Liver (tissue), 9 donors: ENCODE results near the gene FEV. TPM values are rescaled to one million over a fixed set of nuclear protein-coding genes. Genes with fewer than 3 reads are reported as not detected.

Source experiments
- DNase-seq: peaks from one replicate; pipeline ENCODE4 v3.0.0-alpha.2; 2017; ENCODE audit warnings: low spot score
- H3K27ac ChIP-seq, 2 donors: one replicate each; pipeline ENCODE4 v1.7.0; 2013; ENCODE audit warnings: inconsistent platforms in 2 of 2, low read length in 2 of 2, control low read depth in 1 of 2, low read depth in 1 of 2, mild to moderate bottlenecking in 1 of 2
- H3K27me3 ChIP-seq, 4 donors: one replicate each; pipeline versions ENCODE4 v1.6.1 to v1.7.0; 2013; ENCODE audit warnings: low read length in 3 of 4, inconsistent platforms in 1 of 4, mild to moderate bottlenecking in 1 of 4, moderate library complexity in 1 of 4; ENCODE audit not compliant: control insufficient read depth in 4 of 4, insufficient read depth in 4 of 4
- H3K36me3 ChIP-seq, 4 donors: one replicate each; pipeline versions ENCODE4 v1.6.1 to v1.7.0; 2013; ENCODE audit warnings: low read length in 3 of 4, mild to moderate bottlenecking in 3 of 4, low read depth in 1 of 4, moderate library complexity in 1 of 4; ENCODE audit not compliant: control insufficient read depth in 4 of 4, insufficient read depth in 3 of 4
- H3K4me1 ChIP-seq, 4 donors: one replicate each; pipeline versions ENCODE4 v1.6.1 to v1.7.0; 2013; ENCODE audit warnings: low read length in 3 of 4, mild to moderate bottlenecking in 3 of 4, moderate library complexity in 1 of 4; ENCODE audit not compliant: control insufficient read depth in 4 of 4, insufficient read depth in 4 of 4
- H3K4me3 ChIP-seq, 3 donors: one replicate each; pipeline versions ENCODE4 v1.6.1 to v1.7.0; 2013; ENCODE audit warnings: low read length in 3 of 3, control low read depth in 1 of 3, low read depth in 1 of 3, mild to moderate bottlenecking in 1 of 3
- H3K9ac ChIP-seq, 2 donors: one replicate each; pipeline ENCODE4 v1.7.0; 2013; ENCODE audit warnings: low read length in 2 of 2, mild to moderate bottlenecking in 2 of 2, moderate library complexity in 2 of 2, control low read depth in 1 of 2, low read depth in 1 of 2
- H3K9me3 ChIP-seq, 4 donors: one replicate each; pipeline versions ENCODE4 v1.6.1 to v1.7.0; 2013; ENCODE audit warnings: low read length in 3 of 4; ENCODE audit not compliant: control insufficient read depth in 4 of 4
- EGR1 ChIP-seq, 2 donors: IDR thresholded peaks; 2 replicates each; pipeline ENCODE4 v1.6.1; 2016 to 2018; ENCODE audit warnings: antibody characterized with exemption in 2 of 2, low read depth in 2 of 2
- FOXA1 ChIP-seq: IDR thresholded peaks from 2 replicates; pipeline ENCODE4 v1.6.1; 2016; ENCODE audit warnings: antibody characterized with exemption
- FOXA2 ChIP-seq: IDR thresholded peaks from 2 replicates; pipeline ENCODE4 v1.6.1; 2016; ENCODE audit warnings: antibody characterized with exemption
- GABPA ChIP-seq, 2 donors: IDR thresholded peaks in 1 of 2; conservative IDR thresholded peaks in 1 of 2; 2 replicates each; pipeline ENCODE4 v1.6.1; 2016; ENCODE audit warnings: antibody characterized with exemption in 2 of 2, mild to moderate bottlenecking in 1 of 2, moderate library complexity in 1 of 2
- HNF4A ChIP-seq, 2 donors: conservative IDR thresholded peaks; 2 replicates each; pipeline ENCODE4 v1.6.1; 2016; ENCODE audit warnings: antibody characterized with exemption in 2 of 2, mild to moderate bottlenecking in 2 of 2
- HNF4G ChIP-seq: IDR thresholded peaks from 2 replicates; pipeline ENCODE4 v1.6.1; 2016; ENCODE audit warnings: antibody characterized with exemption
- JUND ChIP-seq, 2 donors: IDR thresholded peaks; 2 replicates each; pipeline ENCODE4 v1.6.1; 2016; ENCODE audit warnings: antibody characterized with exemption in 2 of 2
- NR2F2 ChIP-seq: IDR thresholded peaks from 2 replicates; pipeline ENCODE4 v1.6.1; 2016; ENCODE audit warnings: antibody characterized with exemption
- RAD21 ChIP-seq, 2 donors: IDR thresholded peaks; 2 replicates each; pipeline ENCODE4 v1.6.1; 2016; ENCODE audit warnings: antibody characterized with exemption in 2 of 2, mild to moderate bottlenecking in 2 of 2
- RXRA ChIP-seq, 2 donors: IDR thresholded peaks; 2 replicates each; pipeline ENCODE4 v1.6.1; 2017 to 2018; ENCODE audit warnings: antibody characterized with exemption in 2 of 2, mild to moderate bottlenecking in 1 of 2
- SP1 ChIP-seq: IDR thresholded peaks from 2 replicates; pipeline ENCODE4 v1.6.1; 2018; ENCODE audit warnings: antibody characterized with exemption, mild to moderate bottlenecking
- TAF1 ChIP-seq: conservative IDR thresholded peaks from 2 replicates; pipeline ENCODE4 v1.6.1; 2016; ENCODE audit warnings: antibody characterized with exemption, mild to moderate bottlenecking
- YY1 ChIP-seq: IDR thresholded peaks from 2 replicates; pipeline ENCODE4 v1.6.1; 2016; ENCODE audit warnings: antibody characterized with exemption, mild to moderate bottlenecking
- WGBS: extraction: QIAGEN DNeasy Blood & Tissue Kit; methylation state at CpG from one replicate; pipeline ENCODE4 v1.1.7; 2013; 5-methylcytosine and 5-hydroxymethylcytosine counted together
- polyA plus RNA-seq, 2 donors: library from polyadenylated mRNA; stranded (reverse) in 1 of 2; unstranded in 1 of 2; fragments of 200-250 nt in 1 of 2; fragments of >200 nt in 1 of 2; fragmentation: Nextera tagmentation in 1 of 2; extraction: Ambion mirVana in 1 of 2; gene quantifications; one replicate each; pipeline versions ENCODE4 v1.2.1 to v1.2.3, GENCODE V29; 2013 to 2015
- total RNA-seq, 2 donors: library from RNA; depleted of rRNA; stranded (reverse); fragments of >200 nt; gene quantifications; one replicate each; pipeline ENCODE4 v1.2.3, GENCODE V29; 2014
- TF ChIP-seq, protein P1 (sequence below): IDR thresholded peaks from 2 replicates; pipeline ENCODE4 v1.6.1; 2016; ENCODE audit warnings: antibody characterized with exemption
- TF ChIP-seq, protein P2 (sequence below): IDR thresholded peaks from 2 replicates; pipeline ENCODE4 v1.6.1; 2016; ENCODE audit warnings: antibody characterized with exemption
- TF ChIP-seq, protein P3 (sequence below): IDR thresholded peaks from 2 replicates; pipeline ENCODE4 v1.6.1; 2016; ENCODE audit warnings: antibody characterized with exemption
- TF ChIP-seq, protein P4 (sequence below): IDR thresholded peaks from 2 replicates; pipeline ENCODE4 v1.6.1; 2016; ENCODE audit warnings: antibody characterized with exemption, mild to moderate bottlenecking
- TF ChIP-seq, protein P5 (sequence below): fragments of 150-350 bp; IDR thresholded peaks from 2 replicates; pipeline ENCODE4 v1.5.1; 2017; ENCODE audit warnings: improper control_type of control experiment, low read depth, low read length; ENCODE audit not compliant: missing input control
- donor health status: healthy.
- donor health status: healthy.
- donor health status: healthy.
- donor health status: healthy.
- donor health status: healthy.

FEV gene
- total and polyA plus RNA-seq, 4 donors, result not detected

DNA sequence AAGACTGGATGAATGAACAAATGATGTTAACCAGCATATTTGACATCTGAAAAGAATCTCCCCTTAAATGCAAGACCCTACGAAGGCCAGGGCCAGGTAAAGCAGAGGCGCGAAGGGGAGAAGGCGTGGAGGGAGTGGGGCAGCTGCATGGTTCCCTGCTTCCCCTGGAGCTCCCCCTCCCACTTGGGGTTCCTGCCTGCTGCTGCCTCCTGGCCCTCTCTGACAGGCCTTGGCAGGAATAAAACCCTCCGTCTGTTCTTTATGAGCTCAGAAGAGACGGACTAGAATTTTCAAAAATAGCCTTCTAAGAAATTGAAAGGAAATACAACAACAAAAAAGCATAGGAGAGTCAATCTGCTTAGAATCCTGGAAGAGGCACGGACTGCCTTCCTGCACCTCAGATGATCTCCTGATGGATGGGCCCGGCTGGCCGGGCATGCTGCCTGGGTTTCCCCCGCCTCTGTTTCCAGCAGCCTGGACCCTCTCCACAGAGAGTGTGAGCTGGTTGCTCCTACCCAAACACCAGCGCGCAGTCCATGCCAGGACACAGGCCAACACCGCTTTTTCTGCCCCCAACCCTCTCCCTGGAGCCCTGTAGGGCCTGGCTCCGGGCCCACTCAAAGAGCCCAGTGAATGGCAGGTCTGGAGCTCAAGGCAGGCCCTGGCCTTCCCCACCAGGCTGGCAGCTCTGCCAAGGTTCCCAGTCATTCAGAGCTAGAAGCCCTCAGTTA, 32.4 kb upstream of the FEV start:
- Histone ChIP-seq H3K9me3 (no peaks in the 10 kb centered on the region), H3K27me3 (no peaks in the 10 kb centered on the region), H3K27ac (no peak overlapping the region), H3K9ac (no peak overlapping the region), H3K4me3 (no peak overlapping the region), H3K4me1 (no peaks in the 10 kb centered on the region), H3K36me3 (no peaks in the 10 kb centered on the region)
- DNase-seq, result no peak
- 82% methylated on average over 14 of the region's 14 CpGs for WGBS
- TF ChIP-seq SP1 (no peak), TAF1 (no peak), FOXA1 (no peak), GABPA (IDR thresholded peaks at IDR 0.05 in 1 of 2, conservative IDR thresholded peaks at IDR 0.05 in 1 of 2) (no peak)
- TF ChIP-seq, protein P1, sequence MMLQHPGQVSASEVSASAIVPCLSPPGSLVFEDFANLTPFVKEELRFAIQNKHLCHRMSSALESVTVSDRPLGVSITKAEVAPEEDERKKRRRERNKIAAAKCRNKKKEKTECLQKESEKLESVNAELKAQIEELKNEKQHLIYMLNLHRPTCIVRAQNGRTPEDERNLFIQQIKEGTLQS, result no peak
- TF ChIP-seq, protein P2, sequence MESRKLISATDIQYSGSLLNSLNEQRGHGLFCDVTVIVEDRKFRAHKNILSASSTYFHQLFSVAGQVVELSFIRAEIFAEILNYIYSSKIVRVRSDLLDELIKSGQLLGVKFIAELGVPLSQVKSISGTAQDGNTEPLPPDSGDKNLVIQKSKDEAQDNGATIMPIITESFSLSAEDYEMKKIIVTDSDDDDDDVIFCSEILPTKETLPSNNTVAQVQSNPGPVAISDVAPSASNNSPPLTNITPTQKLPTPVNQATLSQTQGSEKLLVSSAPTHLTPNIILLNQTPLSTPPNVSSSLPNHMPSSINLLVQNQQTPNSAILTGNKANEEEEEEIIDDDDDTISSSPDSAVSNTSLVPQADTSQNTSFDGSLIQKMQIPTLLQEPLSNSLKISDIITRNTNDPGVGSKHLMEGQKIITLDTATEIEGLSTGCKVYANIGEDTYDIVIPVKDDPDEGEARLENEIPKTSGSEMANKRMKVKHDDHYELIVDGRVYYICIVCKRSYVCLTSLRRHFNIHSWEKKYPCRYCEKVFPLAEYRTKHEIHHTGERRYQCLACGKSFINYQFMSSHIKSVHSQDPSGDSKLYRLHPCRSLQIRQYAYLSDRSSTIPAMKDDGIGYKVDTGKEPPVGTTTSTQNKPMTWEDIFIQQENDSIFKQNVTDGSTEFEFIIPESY, result no peak

DNA sequence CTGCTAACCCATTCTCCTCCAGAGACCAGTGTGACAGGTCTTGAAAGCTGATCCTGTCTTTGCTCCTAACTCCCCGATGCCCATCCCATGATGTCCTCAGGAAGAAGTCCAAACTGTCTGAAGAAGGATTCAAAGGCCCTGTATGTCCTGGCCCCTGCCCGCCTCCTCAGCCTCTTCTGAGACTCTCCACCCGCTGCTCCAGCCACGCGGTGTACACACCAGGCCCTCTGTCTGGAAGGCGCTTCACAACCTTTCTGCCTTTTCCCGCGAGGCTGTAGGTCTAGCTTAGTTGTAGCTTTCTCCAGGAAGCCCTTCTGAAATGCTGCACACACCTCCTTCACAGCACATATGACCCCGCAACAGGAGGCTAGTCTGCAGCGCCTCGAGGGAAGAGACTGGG, 31.7 kb upstream of the FEV start:
- no peak for DNase-seq
- Histone ChIP-seq H3K27me3 (no peaks in the 10 kb centered on the region), H3K4me3 (no peak overlapping the region), H3K9ac (no peak overlapping the region), H3K4me1 (no peaks in the 10 kb centered on the region), H3K36me3 (no peaks in the 10 kb centered on the region), H3K9me3 (no peaks in the 10 kb centered on the region), H3K27ac (no peak overlapping the region)
- WGBS, result 94% methylated on average over 11 of the region's 11 CpGs
- TF ChIP-seq, protein P3, sequence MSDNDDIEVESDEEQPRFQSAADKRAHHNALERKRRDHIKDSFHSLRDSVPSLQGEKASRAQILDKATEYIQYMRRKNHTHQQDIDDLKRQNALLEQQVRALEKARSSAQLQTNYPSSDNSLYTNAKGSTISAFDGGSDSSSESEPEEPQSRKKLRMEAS, result no peak
- TF ChIP-seq EGR1 (IDR thresholded peaks at IDR 0.05; ENCODE audit: low read depth in 2 of 2) (no peak), RAD21 (IDR thresholded peaks at IDR 0.05) (no peak), FOXA2 (no peak), NR2F2 (no peak), SP1 (no peak), TAF1 (no peak), FOXA1 (no peak), HNF4G (no peak), YY1 (no peak), HNF4A (conservative IDR thresholded peaks at IDR 0.05) (no peak), JUND (IDR thresholded peaks at IDR 0.05) (no peak), GABPA (IDR thresholded peaks at IDR 0.05 in 1 of 2, conservative IDR thresholded peaks at IDR 0.05 in 1 of 2) (no peak), RXRA (IDR thresholded peaks at IDR 0.05) (no peak)
- TF ChIP-seq, protein P4, sequence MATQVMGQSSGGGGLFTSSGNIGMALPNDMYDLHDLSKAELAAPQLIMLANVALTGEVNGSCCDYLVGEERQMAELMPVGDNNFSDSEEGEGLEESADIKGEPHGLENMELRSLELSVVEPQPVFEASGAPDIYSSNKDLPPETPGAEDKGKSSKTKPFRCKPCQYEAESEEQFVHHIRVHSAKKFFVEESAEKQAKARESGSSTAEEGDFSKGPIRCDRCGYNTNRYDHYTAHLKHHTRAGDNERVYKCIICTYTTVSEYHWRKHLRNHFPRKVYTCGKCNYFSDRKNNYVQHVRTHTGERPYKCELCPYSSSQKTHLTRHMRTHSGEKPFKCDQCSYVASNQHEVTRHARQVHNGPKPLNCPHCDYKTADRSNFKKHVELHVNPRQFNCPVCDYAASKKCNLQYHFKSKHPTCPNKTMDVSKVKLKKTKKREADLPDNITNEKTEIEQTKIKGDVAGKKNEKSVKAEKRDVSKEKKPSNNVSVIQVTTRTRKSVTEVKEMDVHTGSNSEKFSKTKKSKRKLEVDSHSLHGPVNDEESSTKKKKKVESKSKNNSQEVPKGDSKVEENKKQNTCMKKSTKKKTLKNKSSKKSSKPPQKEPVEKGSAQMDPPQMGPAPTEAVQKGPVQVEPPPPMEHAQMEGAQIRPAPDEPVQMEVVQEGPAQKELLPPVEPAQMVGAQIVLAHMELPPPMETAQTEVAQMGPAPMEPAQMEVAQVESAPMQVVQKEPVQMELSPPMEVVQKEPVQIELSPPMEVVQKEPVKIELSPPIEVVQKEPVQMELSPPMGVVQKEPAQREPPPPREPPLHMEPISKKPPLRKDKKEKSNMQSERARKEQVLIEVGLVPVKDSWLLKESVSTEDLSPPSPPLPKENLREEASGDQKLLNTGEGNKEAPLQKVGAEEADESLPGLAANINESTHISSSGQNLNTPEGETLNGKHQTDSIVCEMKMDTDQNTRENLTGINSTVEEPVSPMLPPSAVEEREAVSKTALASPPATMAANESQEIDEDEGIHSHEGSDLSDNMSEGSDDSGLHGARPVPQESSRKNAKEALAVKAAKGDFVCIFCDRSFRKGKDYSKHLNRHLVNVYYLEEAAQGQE, result no peak
- TF ChIP-seq, protein P5, sequence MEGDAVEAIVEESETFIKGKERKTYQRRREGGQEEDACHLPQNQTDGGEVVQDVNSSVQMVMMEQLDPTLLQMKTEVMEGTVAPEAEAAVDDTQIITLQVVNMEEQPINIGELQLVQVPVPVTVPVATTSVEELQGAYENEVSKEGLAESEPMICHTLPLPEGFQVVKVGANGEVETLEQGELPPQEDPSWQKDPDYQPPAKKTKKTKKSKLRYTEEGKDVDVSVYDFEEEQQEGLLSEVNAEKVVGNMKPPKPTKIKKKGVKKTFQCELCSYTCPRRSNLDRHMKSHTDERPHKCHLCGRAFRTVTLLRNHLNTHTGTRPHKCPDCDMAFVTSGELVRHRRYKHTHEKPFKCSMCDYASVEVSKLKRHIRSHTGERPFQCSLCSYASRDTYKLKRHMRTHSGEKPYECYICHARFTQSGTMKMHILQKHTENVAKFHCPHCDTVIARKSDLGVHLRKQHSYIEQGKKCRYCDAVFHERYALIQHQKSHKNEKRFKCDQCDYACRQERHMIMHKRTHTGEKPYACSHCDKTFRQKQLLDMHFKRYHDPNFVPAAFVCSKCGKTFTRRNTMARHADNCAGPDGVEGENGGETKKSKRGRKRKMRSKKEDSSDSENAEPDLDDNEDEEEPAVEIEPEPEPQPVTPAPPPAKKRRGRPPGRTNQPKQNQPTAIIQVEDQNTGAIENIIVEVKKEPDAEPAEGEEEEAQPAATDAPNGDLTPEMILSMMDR, result no peak
- TF ChIP-seq, protein P1, result no peak
- TF ChIP-seq, protein P2, result no peak
